SH-SY5Y (cell line): ENCODE measurements around the gene HTRA3.

Experiments used
- GATA2 ChIP-seq: IDR thresholded peaks from 2 replicates; pipeline ENCODE4 v1.6.1; 2011; ENCODE audit warnings: mild to moderate bottlenecking, low read depth, low read length
- GATA3 ChIP-seq: IDR thresholded peaks from 2 replicates; pipeline ENCODE4 v1.6.1; 2011; ENCODE audit warnings: low read depth, mild to moderate bottlenecking, low read length, moderate library complexity

DNA sequence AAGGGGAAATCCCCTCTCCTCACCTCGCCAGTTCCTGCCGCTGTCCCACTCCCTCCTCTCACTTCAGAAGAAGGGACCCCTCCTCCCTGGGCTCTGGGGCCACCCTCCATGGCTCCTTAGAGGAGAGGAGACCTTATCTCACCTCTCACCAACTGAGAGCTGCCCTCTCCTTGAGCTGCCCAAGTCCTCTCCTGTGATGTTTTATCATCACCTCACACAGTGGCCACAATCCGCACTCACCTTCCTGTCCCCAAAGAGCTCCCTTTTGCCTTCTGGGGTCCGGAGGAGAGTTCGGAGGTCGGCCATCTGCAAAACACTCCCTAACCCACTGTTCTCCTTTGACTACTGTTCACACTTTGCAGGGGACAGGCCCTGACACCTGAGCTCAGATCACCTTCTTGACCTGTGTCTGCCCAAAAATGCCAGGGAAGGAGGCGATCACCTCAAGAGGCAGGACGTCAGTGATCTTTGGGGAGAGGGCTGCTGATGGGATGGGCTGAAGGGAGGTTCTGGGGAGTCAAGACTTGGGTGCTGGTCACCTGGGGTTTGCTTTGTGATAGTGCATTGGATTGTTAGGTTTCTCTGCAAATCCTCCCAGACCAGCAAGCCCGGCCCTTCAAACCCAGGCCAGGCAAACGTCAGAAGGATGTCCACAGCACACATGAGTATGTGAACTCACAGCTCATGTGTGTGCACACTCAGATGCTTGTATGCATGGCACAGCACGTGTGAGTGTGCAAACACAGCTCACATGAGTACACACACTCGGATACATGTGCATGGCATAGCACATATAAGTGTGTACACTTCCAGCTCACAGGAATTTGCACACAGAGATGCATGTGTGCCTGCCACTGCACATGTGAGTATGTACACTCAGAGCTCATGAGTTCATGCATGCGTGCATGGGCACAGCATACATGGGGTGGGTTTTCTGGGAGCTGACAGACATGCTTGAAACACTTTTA is 41.8 kb downstream of the HTRA3 start:
- TF ChIP-seq GATA3 = no peak
- TF ChIP-seq GATA2 = no peak
